GM19395 (cell line): ENCODE measurements around the gene PRDX5.

Source experiments
- ATAC-seq: cut with Tn5 transposase; IDR thresholded peaks from one replicate; pipeline ENCODE4 v1.9.1; 2021; ENCODE audit warnings: mild to moderate bottlenecking, moderate library complexity; ENCODE audit not compliant: unreplicated experiment

Gene PRDX5

DNA sequence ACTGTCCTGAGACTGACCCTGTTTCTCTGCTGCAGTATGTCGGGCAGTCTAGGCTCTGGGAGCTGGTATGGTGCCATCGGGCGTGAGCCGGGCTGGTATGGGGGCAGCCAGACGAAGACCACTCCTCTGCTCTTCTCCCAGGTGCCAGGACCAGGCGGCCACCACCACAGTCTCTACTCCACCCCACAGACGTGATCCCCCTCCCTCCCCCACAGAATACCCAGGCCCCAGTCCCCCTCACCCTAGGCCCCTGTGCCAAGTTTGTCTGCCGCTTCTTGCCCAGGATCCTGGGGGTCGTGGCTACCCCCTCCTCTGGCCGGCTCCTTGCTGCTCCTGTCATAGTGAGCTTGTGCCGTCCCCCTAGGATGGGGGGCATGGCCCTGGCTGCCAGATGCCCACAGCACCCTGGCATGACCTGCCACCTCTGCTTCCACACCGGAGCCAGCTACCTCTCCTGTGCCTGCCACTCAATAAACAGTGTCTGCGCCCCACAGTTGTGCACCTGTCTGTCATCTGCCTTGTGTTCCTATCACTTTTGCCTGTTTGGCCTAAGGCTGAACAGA is 28.8 kb upstream of the PRDX5 start:
- ATAC-seq: no peak

DNA sequence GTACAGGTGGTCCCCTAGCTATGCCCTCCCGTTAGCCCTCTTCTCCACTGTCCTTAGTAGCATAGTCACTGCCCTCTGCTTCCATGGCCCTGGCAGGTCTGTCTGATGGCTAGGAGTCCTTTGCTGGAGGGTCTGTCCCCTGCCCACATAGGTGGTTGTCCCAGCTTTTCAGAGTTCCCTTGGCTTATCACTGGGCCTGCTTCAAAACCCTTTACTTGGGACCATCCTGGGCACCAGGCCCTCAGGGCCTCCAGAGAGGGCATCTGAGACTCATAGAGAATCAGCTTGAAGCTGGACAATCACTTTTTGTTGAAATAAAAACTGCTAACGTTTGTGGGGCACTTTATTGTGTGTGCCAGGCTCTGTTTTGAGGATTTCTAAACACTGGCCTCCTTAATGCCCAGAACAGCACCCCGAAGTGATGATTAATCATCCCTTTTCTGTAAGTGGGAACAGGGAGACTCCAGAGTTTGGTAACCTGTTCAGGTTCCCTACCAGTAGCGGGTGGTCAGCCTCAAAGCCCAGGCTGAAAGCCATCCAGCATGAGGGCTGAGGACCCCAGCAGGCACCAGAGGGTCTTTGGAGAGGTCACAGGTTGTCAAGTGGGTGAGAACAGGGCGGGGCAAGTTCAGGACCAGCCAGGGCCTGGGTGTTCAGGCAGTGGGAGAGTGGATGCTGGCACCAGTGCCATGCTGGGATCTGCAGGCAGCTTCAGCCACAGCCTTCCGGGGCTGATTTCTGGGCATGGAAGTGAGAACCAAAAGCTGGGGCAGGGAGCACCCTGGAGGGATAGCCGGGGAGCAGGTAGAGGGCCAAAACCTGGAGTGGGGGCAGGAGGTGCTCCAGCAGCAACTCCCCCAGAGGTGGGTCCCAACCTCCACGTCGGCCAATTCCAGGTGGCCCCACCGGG is 27.3 kb upstream of the PRDX5 start:
- ATAC-seq: no peak

DNA sequence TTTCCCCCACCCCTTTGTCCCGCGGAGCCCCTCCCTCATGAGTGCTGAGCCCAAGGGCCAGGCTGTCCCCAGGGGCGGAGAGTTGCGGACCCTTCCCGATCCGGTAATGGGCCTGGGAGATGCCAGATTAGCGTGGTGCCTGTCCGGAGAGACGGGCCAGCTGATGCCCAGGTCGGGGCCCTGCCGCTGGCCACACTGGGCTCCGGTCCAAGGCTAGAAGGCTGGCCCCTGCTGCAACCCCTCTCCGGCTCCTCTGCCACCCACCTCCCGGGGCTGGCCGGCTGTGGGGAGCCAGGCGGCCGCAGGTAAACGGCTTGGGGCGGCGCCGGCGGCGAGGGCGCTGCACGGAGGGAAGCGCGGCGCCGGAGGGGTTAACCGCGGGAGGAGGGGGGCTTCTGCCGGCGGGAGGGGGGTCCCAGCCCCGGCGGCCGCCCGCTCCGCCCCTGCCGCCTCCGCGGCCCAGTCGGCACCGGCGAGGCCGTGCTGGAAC is 26.6 kb upstream of the PRDX5 start, which contains the start of gene KCNK4:
Gene KCNK4, plus strand, starts transcription at position 41 of the 490 bp plus-strand sequence. CDS start 1,717 bp downstream, outside the sequence.
- ATAC-seq: no peak

DNA sequence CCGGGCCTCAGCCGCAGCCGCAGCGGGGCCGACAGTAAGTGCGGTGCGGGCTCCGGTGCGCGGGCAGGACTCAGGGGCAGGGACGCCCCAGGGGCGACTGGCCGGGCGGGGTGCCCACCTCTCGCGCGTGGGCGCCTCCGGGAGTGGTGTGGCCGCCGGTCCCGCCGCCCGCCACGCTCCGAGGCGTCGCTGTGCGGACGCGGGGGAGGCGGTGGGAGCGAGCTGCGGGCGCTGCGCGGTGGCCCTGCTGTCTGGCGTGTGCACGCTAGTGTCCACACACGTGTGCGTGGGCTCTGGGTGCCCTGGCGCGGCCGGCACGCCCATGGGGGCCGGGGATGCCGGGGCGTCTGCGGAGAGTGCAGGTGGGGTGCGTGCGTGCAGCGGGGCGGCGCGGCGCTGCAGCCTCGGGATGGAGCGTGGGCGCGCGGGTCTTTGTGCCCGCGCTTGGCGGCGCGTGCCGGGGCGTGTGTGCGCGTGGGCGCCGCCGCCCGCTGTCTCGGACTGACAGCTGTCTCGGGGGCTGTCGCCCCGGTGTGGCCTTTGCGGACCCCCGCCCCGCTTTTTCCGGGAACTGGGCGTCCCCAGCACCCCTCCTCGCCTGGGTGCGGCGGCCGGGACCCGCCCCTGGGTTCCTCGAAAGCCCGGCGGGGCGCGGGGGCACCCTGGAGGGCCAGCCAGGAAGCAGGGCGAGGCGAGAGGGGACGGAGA is 26.0 kb upstream of the PRDX5 start:
- ATAC-seq: no peak

DNA sequence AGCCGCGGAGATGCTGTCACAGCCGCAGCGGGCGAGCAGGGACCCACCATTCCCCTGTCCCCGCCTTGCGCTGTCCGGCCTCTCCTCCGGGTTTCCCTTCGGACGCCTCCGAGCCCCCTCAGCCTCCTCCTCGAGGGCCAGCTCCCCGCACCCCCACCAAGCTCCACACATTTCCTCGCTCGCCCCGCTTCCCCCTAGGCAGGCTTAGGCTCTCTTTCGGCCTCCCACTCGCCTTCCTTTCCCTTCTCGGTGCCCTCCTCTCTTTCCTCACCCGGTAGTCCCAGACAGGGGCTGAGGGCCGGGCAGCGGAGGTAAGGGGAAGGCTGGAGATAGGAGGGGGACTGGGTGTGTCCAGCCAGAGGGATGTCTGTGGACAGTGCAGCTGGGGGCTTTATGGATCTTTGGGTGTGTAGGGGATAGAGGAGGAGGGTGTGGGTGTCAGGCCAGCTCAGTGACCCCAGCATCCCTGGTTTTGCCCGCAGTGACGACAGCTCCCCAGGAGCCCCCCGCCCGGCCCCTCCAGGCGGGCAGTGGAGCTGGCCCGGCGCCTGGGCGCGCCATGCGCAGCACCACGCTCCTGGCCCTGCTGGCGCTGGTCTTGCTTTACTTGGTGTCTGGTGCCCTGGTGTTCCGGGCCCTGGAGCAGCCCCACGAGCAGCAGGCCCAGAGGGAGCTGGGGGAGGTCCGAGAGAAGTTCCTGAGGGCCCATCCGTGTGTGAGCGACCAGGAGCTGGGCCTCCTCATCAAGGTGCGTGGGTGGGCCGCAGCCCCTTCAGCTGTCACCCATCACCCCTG is 25.3 kb upstream of the PRDX5 start:
- no peak for ATAC-seq

DNA sequence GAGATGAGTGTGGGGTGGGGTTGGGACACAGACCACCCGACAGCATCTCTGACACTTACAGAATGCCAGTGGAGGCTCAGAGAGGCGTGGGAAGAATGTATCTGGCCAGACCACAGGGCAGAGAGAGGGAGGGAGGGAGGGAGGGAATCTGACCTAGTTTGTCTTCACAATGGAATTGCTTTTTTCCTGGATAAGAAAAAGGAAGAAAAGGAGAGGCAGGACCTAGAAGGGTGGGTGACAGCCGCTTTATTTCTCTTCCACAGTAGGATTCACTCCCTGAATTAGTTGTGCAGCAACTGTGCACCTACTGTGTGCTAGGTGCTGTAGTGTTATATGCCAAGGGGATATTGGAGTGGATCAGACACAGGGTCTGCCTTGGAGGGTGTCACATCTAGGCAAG is 23.1 kb upstream of the PRDX5 start:
- no peak for ATAC-seq

DNA sequence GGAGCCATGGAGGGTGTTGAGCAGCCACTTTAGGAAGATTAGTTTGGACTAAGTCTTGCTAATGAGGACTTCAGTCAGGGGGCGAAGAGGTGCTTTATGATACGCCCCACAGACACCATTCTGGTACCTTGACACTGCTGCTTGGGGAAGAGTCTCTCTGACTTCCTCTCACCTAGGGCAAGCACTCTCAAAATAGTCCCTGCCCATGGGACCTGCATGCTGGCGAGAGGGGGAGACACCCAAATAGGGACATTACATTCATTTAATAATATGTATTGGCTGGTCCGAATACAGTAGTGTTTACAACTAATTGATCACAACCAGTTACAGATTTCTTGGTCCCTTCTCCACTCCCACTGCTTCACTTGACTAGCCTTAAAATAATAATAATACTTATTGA is 22.2 kb upstream of the PRDX5 start:
- ATAC-seq: no peak

DNA sequence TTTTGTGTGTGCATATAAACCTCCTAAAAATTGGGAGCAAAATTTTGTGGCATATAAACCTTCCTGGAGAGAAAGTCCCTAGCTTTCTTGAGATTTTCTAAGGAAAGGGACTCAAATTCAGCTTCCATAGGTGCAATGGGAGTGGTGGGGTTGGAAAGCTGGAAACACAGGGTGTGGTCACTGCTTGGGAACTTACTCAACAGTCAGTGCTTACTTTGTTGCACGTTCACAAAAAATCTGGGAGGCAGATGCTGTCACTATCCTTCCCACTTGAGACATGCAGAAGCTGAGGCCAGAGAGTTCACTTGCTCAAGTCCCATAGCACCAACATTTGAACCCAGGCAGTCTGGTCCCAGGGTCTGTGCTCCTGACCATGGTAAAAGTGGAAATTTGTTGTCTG is 21.7 kb upstream of the PRDX5 start:
- ATAC-seq: no peak

DNA sequence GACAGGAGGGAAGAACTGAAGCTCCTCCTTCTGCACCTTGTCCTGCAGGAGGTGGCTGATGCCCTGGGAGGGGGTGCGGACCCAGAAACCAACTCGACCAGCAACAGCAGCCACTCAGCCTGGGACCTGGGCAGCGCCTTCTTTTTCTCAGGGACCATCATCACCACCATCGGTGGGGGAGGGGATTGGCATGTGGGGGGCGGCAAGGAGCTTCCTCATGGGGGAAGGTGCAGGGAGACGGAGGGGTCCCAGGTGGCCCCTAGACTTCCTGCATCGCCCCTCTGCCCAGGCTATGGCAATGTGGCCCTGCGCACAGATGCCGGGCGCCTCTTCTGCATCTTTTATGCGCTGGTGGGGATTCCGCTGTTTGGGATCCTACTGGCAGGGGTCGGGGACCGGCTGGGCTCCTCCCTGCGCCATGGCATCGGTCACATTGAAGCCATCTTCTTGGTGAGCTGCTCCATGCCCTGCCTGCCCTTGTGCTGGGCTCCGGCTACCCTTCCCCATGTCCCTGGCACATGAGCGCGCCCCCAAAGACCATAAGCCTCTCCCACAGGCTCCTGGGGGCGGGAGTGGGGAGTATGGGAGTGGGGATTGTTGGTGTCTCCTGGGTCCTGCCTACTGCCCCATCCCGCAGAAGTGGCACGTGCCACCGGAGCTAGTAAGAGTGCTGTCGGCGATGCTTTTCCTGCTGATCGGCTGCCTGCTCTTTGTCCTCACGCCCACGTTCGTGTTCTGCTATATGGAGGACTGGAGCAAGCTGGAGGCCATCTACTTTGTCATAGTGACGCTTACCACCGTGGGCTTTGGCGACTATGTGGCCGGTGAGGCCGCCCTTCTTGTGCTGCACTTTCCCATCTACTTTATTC is 20.9 kb upstream of the PRDX5 start:
- ATAC-seq: no peak

DNA sequence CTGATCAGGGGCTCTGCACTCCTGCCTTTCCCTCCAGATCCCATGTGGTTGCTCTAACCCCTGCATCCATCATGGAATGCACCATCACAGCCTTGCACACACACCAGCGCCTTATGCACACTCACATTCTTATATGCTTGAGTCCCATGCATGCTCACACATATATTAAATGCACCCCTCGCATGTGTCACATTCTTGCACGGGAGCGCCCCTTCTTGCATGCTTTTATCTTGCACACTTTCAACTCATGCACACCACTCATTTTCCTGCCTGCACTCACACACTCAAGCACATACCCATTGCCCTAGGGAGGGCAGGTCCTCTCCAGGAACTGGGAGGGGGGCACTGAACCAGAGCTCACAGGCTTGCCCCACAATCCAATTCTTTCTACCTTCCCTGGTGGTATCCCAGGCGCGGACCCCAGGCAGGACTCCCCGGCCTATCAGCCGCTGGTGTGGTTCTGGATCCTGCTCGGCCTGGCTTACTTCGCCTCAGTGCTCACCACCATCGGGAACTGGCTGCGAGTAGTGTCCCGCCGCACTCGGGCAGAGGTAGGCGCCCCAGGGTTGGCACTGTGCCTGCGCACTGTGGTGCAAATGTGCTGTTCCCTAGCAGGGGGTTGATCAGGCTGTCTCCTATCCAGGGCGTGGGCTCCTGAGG is 20.1 kb upstream of the PRDX5 start:
- ATAC-seq: no peak

DNA sequence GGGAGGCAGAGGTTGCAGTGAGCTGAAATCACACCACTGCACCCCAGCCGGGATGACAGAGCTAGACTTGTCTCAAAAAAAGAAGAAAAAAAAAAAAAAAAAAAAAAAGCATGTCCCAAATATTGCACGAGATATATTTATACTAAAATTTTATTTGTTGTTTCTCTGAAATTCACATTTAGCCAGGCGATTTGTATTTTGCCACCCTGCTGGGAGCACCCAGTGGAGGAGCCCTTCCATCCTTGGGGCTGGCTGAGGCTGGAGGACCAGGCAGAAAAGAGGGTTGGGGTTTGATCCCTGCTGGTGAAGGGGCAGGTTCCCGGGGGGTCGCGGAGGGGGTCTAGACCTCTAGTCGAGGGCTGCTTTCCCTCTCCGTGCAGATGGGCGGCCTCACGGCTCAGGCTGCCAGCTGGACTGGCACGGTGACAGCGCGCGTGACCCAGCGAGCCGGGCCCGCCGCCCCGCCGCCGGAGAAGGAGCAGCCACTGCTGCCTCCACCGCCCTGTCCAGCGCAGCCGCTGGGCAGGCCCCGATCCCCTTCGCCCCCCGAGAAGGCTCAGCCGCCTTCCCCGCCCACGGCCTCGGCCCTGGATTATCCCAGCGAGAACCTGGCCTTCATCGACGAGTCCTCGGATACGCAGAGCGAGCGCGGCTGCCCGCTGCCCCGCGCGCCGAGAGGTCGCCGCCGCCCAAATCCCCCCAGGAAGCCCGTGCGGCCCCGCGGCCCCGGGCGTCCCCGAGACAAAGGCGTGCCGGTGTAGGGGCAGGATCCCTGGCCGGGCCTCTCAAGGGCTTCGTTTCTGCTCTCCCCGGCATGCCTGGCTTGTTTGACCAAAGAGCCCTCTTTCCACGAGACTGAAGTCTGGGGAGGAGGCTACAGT is 18.7 kb upstream of the PRDX5 start:
- ATAC-seq: no peak

DNA sequence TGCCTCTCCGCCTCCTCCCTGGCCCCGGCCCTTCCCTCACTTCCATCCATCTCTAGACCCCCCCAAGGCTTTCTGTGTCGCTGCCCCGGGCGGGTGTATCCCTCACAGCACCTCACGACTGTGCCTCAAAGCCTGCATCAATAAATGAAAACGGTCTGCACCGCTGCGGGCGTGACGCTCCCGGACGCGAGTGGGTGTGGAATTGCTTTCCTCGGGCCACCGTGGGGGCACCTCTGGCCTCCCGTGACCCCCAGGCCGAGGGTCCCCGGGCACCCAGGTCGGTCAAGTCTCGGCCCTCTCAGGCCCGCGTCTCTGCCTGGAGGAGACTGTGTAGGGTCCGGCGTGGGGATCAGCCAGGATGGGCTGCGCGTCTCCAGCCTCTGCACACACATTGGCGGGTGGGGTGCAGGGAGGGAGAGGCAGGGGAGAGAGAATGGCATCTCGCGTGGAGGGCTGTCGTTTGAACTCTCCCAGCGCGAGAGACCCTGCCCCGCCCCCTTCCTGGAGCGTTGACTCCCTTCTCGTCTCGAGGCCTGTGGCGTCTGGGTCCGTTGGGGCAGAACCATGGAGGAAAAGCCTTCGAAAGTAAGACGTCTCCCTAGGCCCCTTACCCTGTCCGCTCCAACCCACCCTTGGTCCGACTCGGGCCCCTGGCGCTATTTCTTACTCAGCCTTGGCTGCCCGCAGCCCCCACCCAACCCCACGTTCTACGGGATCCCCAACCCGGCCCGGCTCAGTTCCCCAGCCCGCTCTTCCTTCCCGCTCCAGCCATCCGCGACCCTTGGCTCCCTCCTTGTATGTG is 17.9 kb upstream of the PRDX5 start, which contains the start of gene CATSPERZ:
Gene CATSPERZ, plus strand, starts transcription at position 512 of the 802 bp plus-strand sequence. Its CDS starts 53 bp downstream, at position 565.
- no peak for ATAC-seq

DNA sequence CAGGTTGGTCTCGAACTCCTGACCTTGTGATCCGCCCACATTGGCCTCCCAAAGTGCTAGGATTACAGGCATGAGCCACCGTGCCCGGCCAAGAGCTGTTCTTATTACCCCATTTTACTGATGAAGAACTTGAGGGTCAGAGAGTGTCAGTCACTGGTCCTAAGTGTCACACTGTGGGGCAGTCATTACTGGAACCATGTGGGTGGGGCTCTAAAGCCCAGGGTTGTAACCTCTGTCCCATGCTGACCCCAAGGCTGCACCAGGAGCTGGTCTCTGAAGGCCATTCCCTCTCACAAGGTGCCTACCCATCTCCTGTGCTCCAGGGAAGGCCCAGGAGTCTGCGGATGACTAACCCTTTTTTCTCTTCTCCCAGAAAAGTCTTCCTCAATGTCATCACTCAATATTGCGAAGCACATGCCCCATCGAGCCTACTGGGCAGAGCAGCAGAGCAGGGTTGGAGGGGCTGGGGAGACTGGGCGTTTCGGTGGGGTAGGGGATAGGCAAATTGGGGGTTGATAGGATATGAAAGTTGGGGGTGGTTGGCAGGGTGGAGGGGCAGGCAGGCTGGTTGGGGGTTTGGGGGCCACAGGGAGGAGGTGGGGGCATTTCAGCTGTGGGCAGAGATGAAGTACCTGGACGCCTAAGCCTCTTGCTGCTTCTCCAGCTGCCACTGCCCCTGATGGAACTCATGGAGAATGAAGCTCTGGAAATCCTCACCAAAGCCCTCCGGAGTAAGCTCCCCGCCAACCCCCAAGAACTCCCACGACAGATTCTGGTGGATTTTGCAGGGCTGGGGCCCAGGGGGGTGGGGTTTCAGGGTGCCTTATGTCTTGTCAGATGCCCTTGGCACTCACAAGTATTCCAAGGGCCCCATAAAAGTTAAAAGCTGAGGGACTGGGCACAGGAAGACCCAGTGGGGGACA is 14.6 kb upstream of the PRDX5 start:
- no peak for ATAC-seq

DNA sequence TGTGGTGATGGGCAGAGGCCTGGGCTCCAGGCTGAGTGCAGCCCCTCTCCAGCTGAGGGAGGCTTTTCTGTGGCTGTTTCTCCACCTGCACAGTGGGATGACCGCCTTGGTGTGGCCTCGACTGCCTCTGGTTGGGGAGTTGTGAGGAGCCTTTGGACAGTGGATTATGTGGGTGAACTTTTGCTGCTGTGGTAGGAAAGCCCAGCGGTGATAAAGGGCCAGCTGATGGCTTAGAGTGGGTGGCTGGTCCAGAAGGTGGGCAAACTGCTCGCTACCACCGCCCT is 13.9 kb upstream of the PRDX5 start:
- no peak for ATAC-seq

DNA sequence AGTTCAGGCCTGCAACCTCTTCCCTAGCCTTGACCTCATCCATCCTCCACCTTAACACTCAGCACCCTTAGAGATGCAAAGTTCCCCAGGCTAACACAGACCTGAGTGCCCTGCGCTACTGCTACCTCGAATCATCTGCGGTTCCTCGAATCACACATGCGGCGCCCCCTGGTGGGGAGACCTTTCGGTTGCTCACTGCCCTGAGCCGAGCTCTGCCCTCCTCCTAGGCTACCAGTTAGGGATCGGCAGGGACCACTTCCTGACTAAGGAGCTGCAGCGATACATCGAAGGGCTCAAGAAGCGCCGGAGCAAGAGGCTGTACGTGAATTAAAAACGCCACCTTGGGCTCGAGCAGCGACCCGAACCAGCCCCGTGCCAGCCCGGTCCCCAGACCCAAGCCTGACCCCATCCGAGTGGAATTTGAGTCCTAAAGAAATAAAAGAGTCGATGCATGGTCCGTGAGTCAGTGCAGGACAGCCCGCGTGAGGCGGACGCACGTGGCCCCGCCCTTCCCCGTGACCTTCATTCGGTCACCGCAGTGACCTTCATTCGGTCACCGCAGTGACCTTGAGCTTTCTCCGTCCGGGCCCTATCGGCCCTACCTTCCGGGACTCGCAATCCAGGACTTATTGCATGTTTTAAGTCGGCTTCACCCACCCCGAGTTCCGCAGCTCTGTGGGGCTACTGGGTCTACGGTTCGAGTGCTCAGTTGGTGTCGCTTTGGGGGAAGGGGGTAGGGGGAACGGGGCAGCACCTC is 13.4 kb upstream of the PRDX5 start:
- ATAC-seq: peak; percentile 43
